Measurements from ENCODE around the gene TMEM74B.
A peak's percentile ranks its signal among the peaks of the same experiment; 100 is the strongest.
"Not testable (repeated sequence)": the region's sequence is repeated elsewhere in the genome, so short reads cannot be mapped to it uniquely, and the experiment has no call there.

Gene TMEM74B

GRCh38 chr20:1184638-1185315 lies at the start of gene TMEM74B:
Gene TMEM74B (minus strand): TSS chr20:1184981. CDS start chr20:1183801, 1,180 bp downstream.
- no peak for DNase-seq

- DNase-seq = no peak
Measured at GRCh38 chr20:1232286-1233111, 47.7 kb upstream of the TMEM74B start.

- DNase-seq = no peak
Measured at GRCh38 chr20:1229541-1229940, 44.8 kb upstream of the TMEM74B start.

GRCh38 chr20:1225783-1226654 lies 41.2 kb upstream of the TMEM74B start, which contains the start of gene RAD21L1:
Gene RAD21L1 (plus strand): TSS chr20:1226044. CDS start chr20:1228454, 2,410 bp downstream.
- DNase-seq = peak; percentile 70

GRCh38 chr20:1225263-1225782 lies 40.5 kb upstream of the TMEM74B start:
- no peak for DNase-seq

GRCh38 chr20:1224205-1224890 lies 39.6 kb upstream of the TMEM74B start:
- DNase-seq = no peak

GRCh38 chr20:1222750-1223149 lies 38.0 kb upstream of the TMEM74B start:
- not testable (repeated sequence) for DNase-seq

- not testable (repeated sequence) for DNase-seq
Measured at GRCh38 chr20:1216527-1217427, 32.0 kb upstream of the TMEM74B start.

GRCh38 chr20:1215386-1216170 lies 30.8 kb upstream of the TMEM74B start:
- DNase-seq = no peak

GRCh38 chr20:1214838-1215261 lies 30.1 kb upstream of the TMEM74B start:
- no peak for DNase-seq

GRCh38 chr20:1212607-1213396 lies 28.0 kb upstream of the TMEM74B start:
- peak; percentile 46 for DNase-seq

- no peak for DNase-seq
Measured at GRCh38 chr20:1212023-1212422, 27.2 kb upstream of the TMEM74B start.

- no peak for DNase-seq
Measured at GRCh38 chr20:1210501-1210900, 25.7 kb upstream of the TMEM74B start.

GRCh38 chr20:1209447-1210387 lies 24.9 kb upstream of the TMEM74B start:
- DNase-seq = no peak

GRCh38 chr20:1207293-1207878 lies 22.6 kb upstream of the TMEM74B start:
- no peak for DNase-seq

- no peak for DNase-seq
Measured at GRCh38 chr20:1206366-1207148, 21.8 kb upstream of the TMEM74B start.

GRCh38 chr20:1205802-1206201 lies 21.0 kb upstream of the TMEM74B start:
- no peak for DNase-seq
